Caco-2 (cell line): ENCODE results near the gene INPP5J. TPM values are rescaled to one million over a fixed set of nuclear protein-coding genes. Genes with fewer than 3 reads are reported as not detected.
"Not testable (repeated sequence)": the region's sequence is repeated elsewhere in the genome, so short reads cannot be mapped to it uniquely, and the experiment has no call there.

Experiments
- BruUV-seq: library from RNA; stranded (reverse); fragments of 400-500 nt; replicated peaks from 2 replicates; lab custom pipeline; 2021; lab: Mats Ljungman, UMichigan
- CTCF ChIA-PET: fragments of 300-600 bp; sonication (Branson Sonifier 250); formaldehyde crosslinking; loops from one replicate; lab custom pipeline; 2022; ENCODE audit warnings: antibody characterized with exemption; lab: Charles Lee
- POLR2A ChIA-PET: fragments of 300-600 bp; sonication (Branson Sonifier 250); formaldehyde crosslinking; loops from one replicate; lab custom pipeline; 2022; ENCODE audit warnings: antibody characterized with exemption; lab: Charles Lee
- DNase-seq, 2 experiments: peaks; one replicate each; pipeline versions ENCODE4 v3.0.0 to v3.0.0-alpha.2; 2020 to 2022
- H3K27me3 ChIP-seq: replicated peaks from 2 replicates; pipeline ENCODE4 v1.6.0; 2011; ENCODE audit warnings: low read length; ENCODE audit not compliant: control insufficient read depth, insufficient read depth
- H3K36me3 ChIP-seq: 2 replicates; pipeline ENCODE4 v1.5.1; 2011; ENCODE audit warnings: low read length; ENCODE audit not compliant: control insufficient read depth, insufficient read depth
- H3K4me1 ChIP-seq: fragments of 250-450 bp; sonication (Bioruptor Pico); 2 replicates; pipeline ENCODE4 v1.5.1; 2020; ENCODE audit warnings: mild to moderate bottlenecking
- H3K4me3 ChIP-seq: 2 replicates; pipeline ENCODE4 v1.5.1; 2011; ENCODE audit warnings: low read depth, mild to moderate bottlenecking, control low read depth, low read length
- H3K9me3 ChIP-seq: fragments of 250-450 bp; sonication (Bioruptor Pico); 2 replicates; pipeline ENCODE4 v1.5.1; 2020; ENCODE audit warnings: mild to moderate bottlenecking, moderate library complexity
- H3K27ac Mint-ChIP-seq: one replicate; pipeline ENCODE4 v1.8.0; 2022; ENCODE audit warnings: mixed read lengths; ENCODE audit not compliant: unreplicated experiment
- H3K27me3 Mint-ChIP-seq: one replicate; pipeline ENCODE4 v1.8.0; 2022; ENCODE audit warnings: mixed read lengths; ENCODE audit not compliant: insufficient read depth, unreplicated experiment
- H3K36me3 Mint-ChIP-seq: one replicate; pipeline ENCODE4 v1.8.0; 2022; ENCODE audit warnings: mild to moderate bottlenecking, mixed read lengths; ENCODE audit not compliant: insufficient read depth, unreplicated experiment
- H3K4me1 Mint-ChIP-seq: one replicate; pipeline ENCODE4 v1.8.0; 2022; ENCODE audit warnings: low read depth, mixed read lengths; ENCODE audit not compliant: unreplicated experiment
- H3K4me3 Mint-ChIP-seq: one replicate; pipeline ENCODE4 v1.8.0; 2022; ENCODE audit warnings: mild to moderate bottlenecking, moderate library complexity, mixed read lengths; ENCODE audit not compliant: unreplicated experiment
- H3K9me3 Mint-ChIP-seq: one replicate; pipeline ENCODE4 v1.8.0; 2022; ENCODE audit warnings: mixed read lengths; ENCODE audit not compliant: unreplicated experiment
- intact Hi-C: fragments of 100-400 bp; cut with micrococcal nuclease; formaldehyde crosslinking; loops from one replicate; pipeline ENCODE4 v1.10.0; 2022; ENCODE audit not compliant: unreplicated experiment
- total RNA-seq: library from RNA; stranded (reverse); gene quantifications from 2 replicates; pipeline ENCODE4 v1.2.3, GENCODE V29; 2022
- TF ChIP-seq, protein P1 (sequence below), 2 experiments: fragments of 200-600 bp in 1 of 2; IDR thresholded peaks; 1 replicate in 1 of 2; 2 replicates in 1 of 2; pipeline versions ENCODE4 v1.5.1 to v1.8.0; 2011 to 2022; ENCODE audit warnings: antibody characterized with exemption in 1 of 2, control low read depth in 1 of 2, inconsistent platforms in 1 of 2, low read depth in 1 of 2, low read length in 1 of 2, mild to moderate bottlenecking in 1 of 2, moderate library complexity in 1 of 2; ENCODE audit not compliant: insufficient read depth in 1 of 2, severe bottlenecking in 1 of 2, unreplicated experiment in 1 of 2

The INPP5J gene
- total RNA-seq, 1 experiment from 2014 or later, result 6.8 TPM

GRCh38 chr22:31096657-31097279 is 26.0 kb upstream of the INPP5J start:
- no peaks in the 10 kb centered on the region for H3K9me3 ChIP-seq
- Mint-ChIP-seq H3K4me1 (no peaks in the 10 kb centered on the region), H3K27me3 (no peaks in the 10 kb centered on the region), H3K36me3 (peaks cover 13% of the 10 kb centered on the region), H3K27ac (no peak overlapping the region), H3K9me3 (no peaks in the 10 kb centered on the region), H3K4me3 (no peak overlapping the region)
- no peak for DNase-seq
- no peaks in the 10 kb centered on the region for H3K4me1 ChIP-seq
- intact Hi-C loops, result no loop called here
- H3K36me3 ChIP-seq, result no peaks in the 10 kb centered on the region; the same call in none of the 2 replicates
- H3K4me3 ChIP-seq, result no peak overlapping the region
- BruUV-seq, result no TSS peak
- TF ChIP-seq, protein P1, sequence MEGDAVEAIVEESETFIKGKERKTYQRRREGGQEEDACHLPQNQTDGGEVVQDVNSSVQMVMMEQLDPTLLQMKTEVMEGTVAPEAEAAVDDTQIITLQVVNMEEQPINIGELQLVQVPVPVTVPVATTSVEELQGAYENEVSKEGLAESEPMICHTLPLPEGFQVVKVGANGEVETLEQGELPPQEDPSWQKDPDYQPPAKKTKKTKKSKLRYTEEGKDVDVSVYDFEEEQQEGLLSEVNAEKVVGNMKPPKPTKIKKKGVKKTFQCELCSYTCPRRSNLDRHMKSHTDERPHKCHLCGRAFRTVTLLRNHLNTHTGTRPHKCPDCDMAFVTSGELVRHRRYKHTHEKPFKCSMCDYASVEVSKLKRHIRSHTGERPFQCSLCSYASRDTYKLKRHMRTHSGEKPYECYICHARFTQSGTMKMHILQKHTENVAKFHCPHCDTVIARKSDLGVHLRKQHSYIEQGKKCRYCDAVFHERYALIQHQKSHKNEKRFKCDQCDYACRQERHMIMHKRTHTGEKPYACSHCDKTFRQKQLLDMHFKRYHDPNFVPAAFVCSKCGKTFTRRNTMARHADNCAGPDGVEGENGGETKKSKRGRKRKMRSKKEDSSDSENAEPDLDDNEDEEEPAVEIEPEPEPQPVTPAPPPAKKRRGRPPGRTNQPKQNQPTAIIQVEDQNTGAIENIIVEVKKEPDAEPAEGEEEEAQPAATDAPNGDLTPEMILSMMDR (IDR thresholded peaks at IDR 0.05; ENCODE audit: insufficient read depth in 1 of 2, low read depth in 1 of 2, low read length in 1 of 2, severe bottlenecking in 1 of 2, unreplicated experiment in 1 of 2), result no peak
- POLR2A ChIA-PET, result interaction anchor here (1.3 kb wide), 1 partner anchor 16 kb away, joined by 3 read pairs; the partner anchor contains the start of gene SMTN
- no peaks in the 10 kb centered on the region for H3K27me3 ChIP-seq
- CTCF ChIA-PET, result no interaction called here

GRCh38 chr22:31097539-31097938 is 25.2 kb upstream of the INPP5J start:
- peaks cover 13% of the 10 kb centered on the region for H3K36me3 Mint-ChIP-seq
- H3K36me3 ChIP-seq, H3K27me3 ChIP-seq, H3K27ac Mint-ChIP-seq, CTCF ChIA-PET, H3K9me3 Mint-ChIP-seq, H3K4me3 ChIP-seq, H3K27me3 Mint-ChIP-seq, DNase-seq, H3K4me1 ChIP-seq, H3K4me3 Mint-ChIP-seq, H3K4me1 Mint-ChIP-seq, BruUV-seq, H3K9me3 ChIP-seq, POLR2A ChIA-PET, intact Hi-C loops: not testable (repeated sequence)

- no peaks in the 10 kb centered on the region for H3K4me1 Mint-ChIP-seq
- peaks cover 13% of the 10 kb centered on the region for H3K36me3 Mint-ChIP-seq
- no peak overlapping the region for H3K4me3 Mint-ChIP-seq
- H3K9me3 ChIP-seq, result no peaks in the 10 kb centered on the region
- DNase-seq, result no peak
- ChIA-PET CTCF (no interaction called here), POLR2A (no interaction called here)
- intact Hi-C loops, result no loop called here
- TF ChIP-seq, protein P1 (IDR thresholded peaks at IDR 0.05; ENCODE audit: insufficient read depth in 1 of 2, low read depth in 1 of 2, low read length in 1 of 2, severe bottlenecking in 1 of 2, unreplicated experiment in 1 of 2), result no peak
- no peaks in the 10 kb centered on the region for H3K27me3 ChIP-seq
- no peaks in the 10 kb centered on the region for H3K27me3 Mint-ChIP-seq
- no peaks in the 10 kb centered on the region for H3K4me1 ChIP-seq
- H3K4me3 ChIP-seq, result no peak overlapping the region
- H3K36me3 ChIP-seq, result no peaks in the 10 kb centered on the region; the same call in none of the 2 replicates
- no TSS peak for BruUV-seq
- H3K9me3 Mint-ChIP-seq, result no peaks in the 10 kb centered on the region
- no peak overlapping the region for H3K27ac Mint-ChIP-seq
Measured at GRCh38 chr22:31097941-31098631, 24.7 kb upstream of the INPP5J start.
